ENCODE results near the gene TRIM62.

Gene TRIM62

GRCh38 chr1:33162141-33162540, 19.7 kb downstream of the TRIM62 start:
- no peaks in the 10 kb centered on the region for H4K20me1 ChIP-seq (ENCODE audit: low read depth, low read length)
- no peak overlapping the region for H2AFZ ChIP-seq (ENCODE audit: low read depth, low read length, severe bottlenecking)
- TF ChIP-seq EZH2phosphoT487 (conservative IDR thresholded peaks at IDR 0.05; ENCODE audit: low read length): no peak
- TF ChIP-seq, protein P1, sequence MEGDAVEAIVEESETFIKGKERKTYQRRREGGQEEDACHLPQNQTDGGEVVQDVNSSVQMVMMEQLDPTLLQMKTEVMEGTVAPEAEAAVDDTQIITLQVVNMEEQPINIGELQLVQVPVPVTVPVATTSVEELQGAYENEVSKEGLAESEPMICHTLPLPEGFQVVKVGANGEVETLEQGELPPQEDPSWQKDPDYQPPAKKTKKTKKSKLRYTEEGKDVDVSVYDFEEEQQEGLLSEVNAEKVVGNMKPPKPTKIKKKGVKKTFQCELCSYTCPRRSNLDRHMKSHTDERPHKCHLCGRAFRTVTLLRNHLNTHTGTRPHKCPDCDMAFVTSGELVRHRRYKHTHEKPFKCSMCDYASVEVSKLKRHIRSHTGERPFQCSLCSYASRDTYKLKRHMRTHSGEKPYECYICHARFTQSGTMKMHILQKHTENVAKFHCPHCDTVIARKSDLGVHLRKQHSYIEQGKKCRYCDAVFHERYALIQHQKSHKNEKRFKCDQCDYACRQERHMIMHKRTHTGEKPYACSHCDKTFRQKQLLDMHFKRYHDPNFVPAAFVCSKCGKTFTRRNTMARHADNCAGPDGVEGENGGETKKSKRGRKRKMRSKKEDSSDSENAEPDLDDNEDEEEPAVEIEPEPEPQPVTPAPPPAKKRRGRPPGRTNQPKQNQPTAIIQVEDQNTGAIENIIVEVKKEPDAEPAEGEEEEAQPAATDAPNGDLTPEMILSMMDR (IDR thresholded peaks at IDR 0.05; ENCODE audit: insufficient read depth, low read length, poor library complexity, severe bottlenecking): no peak
- H3K9me2 ChIP-seq (replicated peaks; ENCODE audit: insufficient read depth, low read length): no peaks in the 10 kb centered on the region
- H3K9me3 ChIP-seq (ENCODE audit: insufficient read depth, low read length): no peaks in the 10 kb centered on the region
- no peaks in the 10 kb centered on the region for H3K79me2 ChIP-seq (ENCODE audit: insufficient read depth, low read length)
- no peak overlapping the region for H3K27ac ChIP-seq (ENCODE audit: low read depth, low read length)
- no peak overlapping the region for H3K4me3 ChIP-seq (ENCODE audit: insufficient read depth, low read length, poor library complexity, severe bottlenecking)
- H3K9ac ChIP-seq (ENCODE audit: low read length): no peak overlapping the region
- H3F3A ChIP-seq (ENCODE audit: insufficient read depth): no peaks in the 10 kb centered on the region
- H3K27me3 ChIP-seq (ENCODE audit: low read length): no peaks in the 10 kb centered on the region
- no peak overlapping the region for H3K4me2 ChIP-seq (ENCODE audit: low read depth, low read length, poor library complexity, severe bottlenecking)
- no peaks in the 10 kb centered on the region for H3K36me3 ChIP-seq (ENCODE audit: low read length)

GRCh38 chr1:33161061-33161681, 20.7 kb downstream of the TRIM62 start:
- Histone ChIP-seq H3K9me2 (replicated peaks; ENCODE audit: insufficient read depth, low read length) (no peaks in the 10 kb centered on the region), H3K9me3 (ENCODE audit: insufficient read depth, low read length) (no peaks in the 10 kb centered on the region), H3K36me3 (ENCODE audit: low read length) (no peaks in the 10 kb centered on the region), H2AFZ (ENCODE audit: low read depth, low read length, severe bottlenecking) (no peak overlapping the region), H3K9ac (ENCODE audit: low read length) (no peak overlapping the region), H3K79me2 (ENCODE audit: insufficient read depth, low read length) (no peaks in the 10 kb centered on the region), H3F3A (ENCODE audit: insufficient read depth) (no peaks in the 10 kb centered on the region), H4K20me1 (ENCODE audit: low read depth, low read length) (no peaks in the 10 kb centered on the region), H3K27me3 (ENCODE audit: low read length) (no peaks in the 10 kb centered on the region), H3K27ac (ENCODE audit: low read depth, low read length) (no peak overlapping the region), H3K4me2 (ENCODE audit: low read depth, low read length, poor library complexity, severe bottlenecking) (no peak overlapping the region), H3K4me3 (ENCODE audit: insufficient read depth, low read length, poor library complexity, severe bottlenecking) (no peak overlapping the region)
- TF ChIP-seq, protein P1 (IDR thresholded peaks at IDR 0.05; ENCODE audit: insufficient read depth, low read length, poor library complexity, severe bottlenecking): no peak
- no peak for TF ChIP-seq EZH2phosphoT487 (conservative IDR thresholded peaks at IDR 0.05; ENCODE audit: low read length)

DNA sequence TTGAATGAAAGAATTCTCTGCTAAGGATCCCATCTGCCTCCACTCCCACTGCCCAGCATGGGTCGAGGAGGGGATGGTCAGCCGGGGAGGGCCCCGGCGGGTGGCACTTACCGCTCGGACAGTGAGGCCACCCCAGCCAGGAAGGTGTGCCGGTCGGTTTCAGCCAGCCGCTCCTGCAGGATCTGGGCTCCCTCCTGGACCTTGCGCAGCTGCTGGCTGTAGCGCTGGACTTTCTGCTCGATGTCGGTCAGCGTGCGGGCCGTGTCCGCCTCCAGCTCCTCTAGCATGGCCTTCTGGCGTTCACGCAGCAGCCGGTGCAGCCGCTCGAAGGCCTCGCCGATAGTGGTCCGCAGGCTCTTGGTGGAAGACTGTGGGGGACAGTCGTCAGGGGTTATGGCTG, 22.3 kb downstream of the TRIM62 start:
- H3K79me2 ChIP-seq (ENCODE audit: insufficient read depth, low read length): no peaks in the 10 kb centered on the region
- H4K20me1 ChIP-seq (ENCODE audit: low read depth, low read length): no peaks in the 10 kb centered on the region
- TF ChIP-seq EZH2phosphoT487 (conservative IDR thresholded peaks at IDR 0.05; ENCODE audit: low read length): no peak
- TF ChIP-seq, protein P1 (IDR thresholded peaks at IDR 0.05; ENCODE audit: insufficient read depth, low read length, poor library complexity, severe bottlenecking): no peak
- H3K4me2 ChIP-seq (ENCODE audit: low read depth, low read length, poor library complexity, severe bottlenecking): no peak overlapping the region
- H3K9me2 ChIP-seq (replicated peaks; ENCODE audit: insufficient read depth, low read length): no peaks in the 10 kb centered on the region
- H3K36me3 ChIP-seq (ENCODE audit: low read length): no peaks in the 10 kb centered on the region
- no peaks in the 10 kb centered on the region for H3F3A ChIP-seq (ENCODE audit: insufficient read depth)
- H3K9me3 ChIP-seq (ENCODE audit: insufficient read depth, low read length): no peaks in the 10 kb centered on the region
- H2AFZ ChIP-seq (ENCODE audit: low read depth, low read length, severe bottlenecking): no peak overlapping the region
- no peak overlapping the region for H3K9ac ChIP-seq (ENCODE audit: low read length)
- H3K27me3 ChIP-seq (ENCODE audit: low read length): no peaks in the 10 kb centered on the region
- no peak overlapping the region for H3K4me3 ChIP-seq (ENCODE audit: insufficient read depth, low read length, poor library complexity, severe bottlenecking)
- no peak overlapping the region for H3K27ac ChIP-seq (ENCODE audit: low read depth, low read length)
